HAP-1 (cell line): ENCODE data around the gene ZNF423.
"Not testable (repeated sequence)": the region's sequence is repeated elsewhere in the genome, so short reads cannot be mapped to it uniquely, and the experiment has no call there.

ENCODE experiments used
- DNase-seq, 2 experiments: peaks; one replicate each; pipeline ENCODE4 v3.0.0-alpha.2; 2016 to 2020; ENCODE audit warnings: low spot score in 2 of 2
- H3K27me3 ChIP-seq: fragments of 250-450 bp; sonication (Bioruptor Pico); 2 replicates; pipeline ENCODE4 v1.5.1; 2020; ENCODE audit warnings: low read depth, mild to moderate bottlenecking, moderate library complexity
- H3K36me3 ChIP-seq: fragments of 250-450 bp; sonication (Bioruptor Pico); replicated peaks from 2 replicates; pipeline ENCODE4 v1.5.1; 2020; ENCODE audit warnings: mild to moderate bottlenecking
- H3K4me1 ChIP-seq: fragments of 250-450 bp; sonication (Bioruptor Pico); 2 replicates; pipeline ENCODE4 v1.5.1; 2020; ENCODE audit warnings: mild to moderate bottlenecking
- H3K4me3 ChIP-seq: fragments of 250-450 bp; sonication (Bioruptor Pico); 2 replicates; pipeline ENCODE4 v1.5.1; 2020; ENCODE audit warnings: mild to moderate bottlenecking, moderate library complexity
- H3K9me3 ChIP-seq: fragments of 250-450 bp; sonication (Bioruptor Pico); 2 replicates; pipeline ENCODE4 v1.5.1; 2020; ENCODE audit warnings: mild to moderate bottlenecking, moderate library complexity
- in situ Hi-C: fragments of 300-500 bp; cut with MboI; formaldehyde crosslinking; loops from 3 replicates; pipeline ENCODE4 v1.14.3; 2020; ENCODE audit warnings: low sequenced_read_pairs, inconsistent platforms, mixed read lengths

Gene ZNF423

DNA sequence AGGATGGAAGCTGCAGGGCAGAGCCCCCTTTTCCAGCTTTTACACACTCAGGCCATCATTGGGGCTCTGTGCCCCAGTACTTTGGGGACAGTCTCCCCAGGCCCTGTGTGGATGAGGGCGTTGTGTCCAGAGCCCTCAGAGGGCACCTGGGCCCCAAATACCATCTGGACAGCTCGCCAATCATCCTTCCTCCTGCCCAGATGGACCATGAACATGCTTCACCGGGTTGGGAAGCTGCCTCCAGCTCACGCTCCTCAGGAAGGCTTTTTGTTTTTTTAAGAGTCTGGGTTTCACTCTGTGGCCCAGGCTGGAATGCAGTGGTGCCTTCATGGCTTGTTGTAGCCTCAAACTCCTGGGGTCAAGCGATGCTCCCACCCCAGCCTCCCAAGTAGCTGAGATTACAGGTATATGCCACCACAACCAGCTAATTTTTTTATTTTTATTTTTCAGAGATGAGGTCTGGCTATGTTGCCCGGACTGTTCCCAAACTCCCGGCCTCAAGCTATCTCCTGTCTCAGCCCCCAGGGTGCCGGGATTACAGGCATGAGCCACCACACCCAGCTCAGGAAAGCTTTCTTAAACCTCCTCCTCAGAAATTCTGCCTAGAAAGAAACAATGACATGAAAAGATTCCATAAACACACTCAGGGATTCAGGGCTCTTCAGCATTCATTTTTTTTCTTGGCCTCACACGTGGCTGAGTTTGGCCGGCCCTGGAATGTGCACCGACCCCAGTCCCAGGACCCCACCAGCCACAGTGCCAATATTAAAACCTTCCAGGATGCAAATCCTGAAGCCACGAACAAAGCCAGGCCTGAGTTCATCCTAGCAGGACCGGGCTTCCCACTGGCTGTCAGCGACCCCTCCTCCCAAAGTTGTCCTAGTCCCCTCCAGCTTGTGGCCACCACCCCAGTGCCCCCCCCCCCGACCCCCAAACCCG lies 27.4 kb upstream of the ZNF423 start:
- DNase-seq = peak; percentile 51 to 52
- H3K4me3 ChIP-seq = no peak overlapping the region
- H3K4me1 ChIP-seq = peaks cover 3% of the 10 kb centered on the region
- H3K9me3 ChIP-seq = no peaks in the 10 kb centered on the region
- H3K36me3 ChIP-seq = no peaks in the 10 kb centered on the region
- no peaks in the 10 kb centered on the region for H3K27me3 ChIP-seq
- in situ Hi-C loops = no loop called here

DNA sequence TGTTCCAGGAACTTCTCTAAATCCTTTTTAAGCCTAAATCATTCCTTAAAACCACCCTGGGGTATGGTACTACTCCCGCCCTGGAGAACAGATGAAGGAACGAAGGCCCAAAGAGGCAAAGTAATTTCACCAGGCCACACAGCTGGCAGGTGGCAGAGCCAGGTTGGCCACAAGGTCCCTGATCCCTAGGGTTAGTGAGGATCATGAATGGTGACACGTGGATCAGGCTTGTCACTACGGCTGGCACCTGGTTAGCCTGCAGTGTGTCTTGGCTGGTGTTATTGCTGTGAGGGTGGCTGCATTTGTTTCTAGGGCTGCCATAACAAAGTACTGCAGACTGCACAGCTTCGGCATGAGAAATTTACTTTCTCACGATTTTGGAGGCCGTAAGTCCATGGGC lies 26.0 kb upstream of the ZNF423 start:
- Histone ChIP-seq H3K27me3 (no peaks in the 10 kb centered on the region), H3K36me3 (no peaks in the 10 kb centered on the region), H3K9me3 (no peaks in the 10 kb centered on the region), H3K4me1 (peaks cover 3% of the 10 kb centered on the region), H3K4me3 (no peak overlapping the region)
- no peak for DNase-seq
- in situ Hi-C loops = no loop called here

DNA sequence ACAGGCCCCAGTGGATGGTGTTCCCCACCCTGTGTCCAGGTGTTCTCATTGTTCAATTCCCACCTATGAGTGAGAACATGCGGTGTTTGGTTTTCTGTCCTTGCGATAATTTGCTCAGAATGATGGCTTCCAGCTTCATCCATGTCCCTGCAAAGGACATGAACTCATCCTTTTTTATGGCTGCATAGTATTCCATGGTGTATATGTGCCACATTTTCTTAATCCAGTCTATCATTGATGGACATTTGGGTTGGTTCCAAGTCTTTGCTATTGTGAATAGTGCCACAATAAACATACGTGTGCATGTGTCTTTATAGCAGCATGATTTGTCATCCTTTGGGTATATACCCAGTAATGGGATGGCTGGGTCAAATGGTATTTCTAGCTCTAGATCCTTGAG lies 22.6 kb upstream of the ZNF423 start:
- in situ Hi-C loops, H3K27me3 ChIP-seq, H3K4me3 ChIP-seq, H3K36me3 ChIP-seq, DNase-seq, H3K9me3 ChIP-seq: not testable (repeated sequence)
- peaks cover 11% of the 10 kb centered on the region for H3K4me1 ChIP-seq

- Histone ChIP-seq H3K4me1 (peaks cover 8% of the 10 kb centered on the region), H3K27me3 (no peaks in the 10 kb centered on the region), H3K4me3 (peak overlapping the region; percentile 11), H3K9me3 (no peaks in the 10 kb centered on the region), H3K36me3 (no peaks in the 10 kb centered on the region)
- peak; percentile 60 to 87 for DNase-seq
- in situ Hi-C loops = no loop called here
Measured at GRCh38 chr16:49876716-49877129, 20.8 kb upstream of the ZNF423 start.

DNA sequence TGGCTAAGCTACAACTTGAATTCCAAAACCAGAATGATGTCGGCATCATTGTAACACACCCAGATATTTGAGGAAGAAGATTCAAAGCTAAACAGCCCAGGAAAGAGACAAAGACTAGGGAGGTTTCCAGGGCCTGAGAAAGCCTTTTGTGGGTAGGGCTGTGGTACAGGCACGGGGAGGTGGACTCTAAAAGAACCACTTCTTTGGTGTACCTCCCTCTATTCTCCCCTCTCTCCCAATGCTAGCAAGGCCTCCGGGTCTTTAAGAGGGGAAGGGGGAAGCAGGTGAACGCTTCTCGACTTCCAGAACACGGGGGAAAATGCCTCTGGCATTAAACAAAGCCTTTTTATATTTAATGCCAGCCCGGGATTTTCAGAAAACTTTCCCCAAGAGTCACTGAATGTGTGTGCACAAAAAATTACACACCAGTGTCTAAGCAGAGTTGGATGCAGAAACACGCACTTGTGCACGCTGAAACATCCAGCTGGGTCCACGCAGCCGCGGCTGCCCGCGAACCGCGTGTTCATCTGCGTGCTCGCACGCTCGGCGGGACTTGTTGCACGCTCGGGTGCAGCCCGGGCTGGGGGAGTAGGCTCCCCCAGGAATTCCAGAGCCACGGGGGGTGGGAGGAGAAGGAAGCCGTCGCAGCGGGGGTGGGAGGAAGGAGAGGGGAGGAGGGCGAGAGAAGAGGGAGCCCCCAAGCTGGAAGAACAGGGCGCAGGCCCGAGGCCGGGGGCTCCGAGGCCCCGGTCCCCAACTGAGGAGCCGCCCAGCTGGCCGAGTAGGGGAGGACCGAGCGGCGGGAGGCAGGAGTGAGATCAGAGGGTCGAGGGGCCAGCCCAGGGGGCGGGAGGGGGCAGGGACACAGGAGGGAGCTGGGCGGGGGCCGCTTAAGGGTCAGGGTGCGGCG lies 20.1 kb upstream of the ZNF423 start:
- H3K9me3 ChIP-seq = no peaks in the 10 kb centered on the region
- DNase-seq = no peak
- peak overlapping the region; percentile 11 for H3K4me3 ChIP-seq
- in situ Hi-C loops = no loop called here
- peaks cover 8% of the 10 kb centered on the region for H3K4me1 ChIP-seq
- H3K27me3 ChIP-seq = no peaks in the 10 kb centered on the region
- no peaks in the 10 kb centered on the region for H3K36me3 ChIP-seq

DNA sequence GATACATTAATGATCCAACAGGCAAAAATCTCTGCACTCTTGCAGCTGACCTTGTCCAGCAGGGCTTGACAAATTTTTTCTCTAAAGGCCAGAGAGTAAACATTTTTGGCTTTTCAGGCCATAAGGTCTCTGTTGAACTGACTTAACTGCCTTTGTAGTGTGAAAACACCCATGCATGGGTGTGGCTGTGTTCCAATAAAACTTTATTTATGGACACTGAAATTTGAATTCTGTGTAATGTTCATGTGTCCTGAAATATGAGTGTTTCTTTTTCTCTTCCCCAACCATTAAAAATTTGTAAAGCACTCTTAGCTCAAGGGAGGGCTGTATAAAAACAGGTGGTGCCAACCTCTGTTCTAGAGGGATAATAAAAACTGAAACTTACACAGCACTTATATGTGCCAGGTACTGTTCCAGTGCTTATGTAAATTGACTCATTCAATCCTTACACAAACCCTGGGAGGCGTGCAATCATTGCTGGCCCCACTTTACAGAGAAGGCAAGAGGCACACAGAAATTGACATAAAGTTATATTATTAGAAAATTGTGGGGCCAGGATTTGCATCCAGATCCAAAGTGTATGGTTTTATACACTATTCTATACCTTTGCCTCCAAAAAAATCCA lies 18.8 kb upstream of the ZNF423 start:
- no peaks in the 10 kb centered on the region for H3K36me3 ChIP-seq
- H3K4me3 ChIP-seq = no peak overlapping the region
- peaks cover 8% of the 10 kb centered on the region for H3K4me1 ChIP-seq
- no peak for DNase-seq
- H3K9me3 ChIP-seq = no peaks in the 10 kb centered on the region
- no peaks in the 10 kb centered on the region for H3K27me3 ChIP-seq
- in situ Hi-C loops = no loop called here

DNA sequence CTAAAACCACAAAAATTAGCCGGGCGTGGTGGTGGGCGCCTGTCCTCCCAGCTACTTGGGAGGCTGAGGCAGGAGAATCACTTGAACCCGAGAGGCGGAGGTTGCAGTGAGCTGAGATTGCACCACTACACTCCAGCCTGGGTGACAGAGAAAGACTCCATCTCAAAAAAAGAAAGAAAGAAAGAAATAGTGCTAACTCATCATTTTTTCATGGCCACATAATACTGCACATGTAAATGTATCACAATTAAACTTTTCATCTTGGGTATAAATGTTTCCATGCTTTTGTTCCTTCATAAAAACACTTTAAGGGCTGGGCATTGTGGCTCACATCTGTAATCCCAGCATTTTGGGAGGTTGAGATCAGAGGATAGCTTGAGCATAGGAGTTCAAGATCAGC lies 15.9 kb upstream of the ZNF423 start:
- H3K27me3 ChIP-seq, H3K36me3 ChIP-seq, H3K9me3 ChIP-seq, H3K4me1 ChIP-seq, DNase-seq, in situ Hi-C loops, H3K4me3 ChIP-seq: not testable (repeated sequence)

DNA sequence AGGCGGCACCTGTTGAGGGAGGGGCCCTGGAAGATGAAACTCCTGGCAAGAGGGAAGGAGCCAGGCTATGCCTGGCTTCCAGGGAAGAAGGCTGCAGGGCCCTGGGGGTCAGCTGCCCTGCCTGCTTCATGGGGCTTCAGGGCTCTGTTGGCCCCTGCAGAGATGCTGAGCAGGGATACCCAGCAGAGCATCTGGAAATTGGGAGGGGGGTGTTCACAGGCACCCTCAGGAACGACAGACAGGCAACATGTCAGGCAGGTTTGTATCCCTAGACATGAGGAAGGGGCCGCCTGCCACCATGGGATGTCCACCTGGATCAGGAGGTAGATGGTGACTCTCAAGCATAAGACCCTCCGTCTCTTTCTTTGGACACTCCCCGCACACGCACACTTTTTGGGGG lies 13.8 kb upstream of the ZNF423 start:
- H3K4me3 ChIP-seq = no peak overlapping the region
- no peaks in the 10 kb centered on the region for H3K9me3 ChIP-seq
- H3K4me1 ChIP-seq = no peaks in the 10 kb centered on the region
- no peaks in the 10 kb centered on the region for H3K36me3 ChIP-seq
- DNase-seq = no peak
- in situ Hi-C loops = no loop called here
- no peaks in the 10 kb centered on the region for H3K27me3 ChIP-seq

- Histone ChIP-seq H3K4me1 (no peaks in the 10 kb centered on the region), H3K4me3 (no peak overlapping the region), H3K9me3 (no peaks in the 10 kb centered on the region), H3K27me3 (no peaks in the 10 kb centered on the region), H3K36me3 (no peaks in the 10 kb centered on the region)
- in situ Hi-C loops = no loop called here
- DNase-seq = no peak
Measured at GRCh38 chr16:49867796-49868668, 12.1 kb upstream of the ZNF423 start.

DNA sequence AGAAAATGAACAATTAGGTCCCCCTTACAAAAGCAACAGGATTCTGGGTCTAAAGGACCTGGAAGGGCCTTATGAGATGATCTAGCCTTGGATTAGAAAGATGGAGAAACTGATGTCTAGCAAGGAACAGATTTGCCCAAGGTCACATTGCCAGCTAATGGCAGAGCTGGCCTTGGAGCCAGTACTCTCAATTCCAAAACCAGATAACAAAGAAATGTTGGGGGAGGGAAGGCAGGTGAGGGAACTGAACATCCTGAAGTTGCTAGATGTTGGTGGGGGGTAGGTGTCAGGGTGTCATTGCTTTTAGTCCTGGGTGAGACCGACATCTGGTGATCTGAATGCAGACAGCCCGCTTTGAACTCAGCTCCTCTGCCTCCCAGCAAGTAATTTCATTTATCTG lies 11.3 kb upstream of the ZNF423 start:
- no peaks in the 10 kb centered on the region for H3K27me3 ChIP-seq
- in situ Hi-C loops = no loop called here
- H3K4me3 ChIP-seq = no peak overlapping the region
- no peaks in the 10 kb centered on the region for H3K9me3 ChIP-seq
- no peaks in the 10 kb centered on the region for H3K4me1 ChIP-seq
- no peaks in the 10 kb centered on the region for H3K36me3 ChIP-seq
- no peak for DNase-seq

GRCh38 chr16:49866595-49867071 lies 10.7 kb upstream of the ZNF423 start:
- 0 out of 2 replicates have a peak, but pooled peaks cover 5% of the 10 kb centered on the region for H3K27me3 ChIP-seq
- in situ Hi-C loops = no loop called here
- no peak overlapping the region for H3K4me3 ChIP-seq
- H3K4me1 ChIP-seq = no peaks in the 10 kb centered on the region
- DNase-seq = no peak
- H3K9me3 ChIP-seq = no peaks in the 10 kb centered on the region
- no peaks in the 10 kb centered on the region for H3K36me3 ChIP-seq

GRCh38 chr16:49862694-49863093 lies 6.8 kb upstream of the ZNF423 start:
- in situ Hi-C loops = no loop called here
- Histone ChIP-seq H3K9me3 (no peaks in the 10 kb centered on the region), H3K4me3 (no peak overlapping the region), H3K27me3 (peaks cover 6% of the 10 kb centered on the region; the same call in 1 of the 2 replicates), H3K4me1 (no peaks in the 10 kb centered on the region), H3K36me3 (no peaks in the 10 kb centered on the region)
- no peak for DNase-seq

GRCh38 chr16:49861299-49861698 lies 5.4 kb upstream of the ZNF423 start:
- peaks cover 11% of the 10 kb centered on the region; the same call in 1 of the 2 replicates for H3K27me3 ChIP-seq
- no peaks in the 10 kb centered on the region; the same call in 1 of the 2 replicates for H3K4me1 ChIP-seq
- no peaks in the 10 kb centered on the region for H3K36me3 ChIP-seq
- in situ Hi-C loops = no loop called here
- no peak overlapping the region for H3K4me3 ChIP-seq
- no peak for DNase-seq
- no peaks in the 10 kb centered on the region for H3K9me3 ChIP-seq
